Bone marrow (tissue), 2 donors: ENCODE results near the gene LRRC23.
A peak's percentile ranks its signal among the peaks of the same experiment; 100 is the strongest.
"Not testable (repeated sequence)": the region's sequence is repeated elsewhere in the genome, so short reads cannot be mapped to it uniquely, and the experiment has no call there.

Source experiments
- DNase-seq, 2 donors: peaks; one replicate each; lab custom pipeline; 2025; lab: John Stamatoyannopoulos, UW

The LRRC23 gene

GRCh38 chr12:6902448-6902847 is 2.2 kb upstream of the LRRC23 start:
- no peak for DNase-seq

DNA sequence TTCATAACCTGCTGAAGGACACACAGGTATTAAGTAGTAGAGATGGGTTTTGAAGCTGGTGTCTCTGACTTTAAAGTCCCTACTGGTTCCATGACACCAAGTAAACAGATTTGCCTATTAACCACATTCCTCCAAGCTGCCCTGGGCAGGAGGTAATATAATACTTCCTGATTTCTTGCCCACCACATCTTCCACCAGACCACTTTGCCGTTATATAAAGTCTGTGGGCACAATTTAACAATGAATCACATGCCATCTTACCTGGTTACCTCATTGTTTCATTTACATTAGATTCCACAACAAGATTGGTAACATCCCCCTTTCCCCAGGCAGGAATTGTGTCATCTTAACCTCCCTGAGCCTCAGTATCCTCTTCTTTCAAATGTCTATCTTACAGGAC is 900 bp upstream of the LRRC23 start:
- DNase-seq, result no peak

- DNase-seq, result no peak
Measured at GRCh38 chr12:6905414-6906040, 905 bp downstream of the LRRC23 start.

DNA sequence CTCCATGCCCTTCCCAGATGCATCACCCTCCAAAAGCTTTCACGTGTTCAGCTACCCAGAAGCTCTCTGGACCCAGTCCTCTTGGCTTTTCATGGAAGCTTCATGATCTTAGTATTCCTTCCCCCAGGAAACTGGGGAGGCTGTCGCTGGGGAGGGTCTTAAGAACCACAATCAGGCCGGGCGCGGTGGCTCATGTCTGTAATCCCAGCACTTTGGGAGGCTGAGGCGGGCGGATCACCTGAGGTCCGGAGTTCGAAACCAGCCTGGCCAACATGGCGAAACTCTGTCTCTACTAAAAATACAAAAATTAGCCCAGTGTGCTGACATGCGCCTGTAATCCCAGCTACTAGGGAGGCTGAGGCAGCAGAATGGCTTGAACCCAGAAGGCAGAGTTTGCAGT is 3.5 kb downstream of the LRRC23 start:
- DNase-seq, result not testable (repeated sequence)

DNA sequence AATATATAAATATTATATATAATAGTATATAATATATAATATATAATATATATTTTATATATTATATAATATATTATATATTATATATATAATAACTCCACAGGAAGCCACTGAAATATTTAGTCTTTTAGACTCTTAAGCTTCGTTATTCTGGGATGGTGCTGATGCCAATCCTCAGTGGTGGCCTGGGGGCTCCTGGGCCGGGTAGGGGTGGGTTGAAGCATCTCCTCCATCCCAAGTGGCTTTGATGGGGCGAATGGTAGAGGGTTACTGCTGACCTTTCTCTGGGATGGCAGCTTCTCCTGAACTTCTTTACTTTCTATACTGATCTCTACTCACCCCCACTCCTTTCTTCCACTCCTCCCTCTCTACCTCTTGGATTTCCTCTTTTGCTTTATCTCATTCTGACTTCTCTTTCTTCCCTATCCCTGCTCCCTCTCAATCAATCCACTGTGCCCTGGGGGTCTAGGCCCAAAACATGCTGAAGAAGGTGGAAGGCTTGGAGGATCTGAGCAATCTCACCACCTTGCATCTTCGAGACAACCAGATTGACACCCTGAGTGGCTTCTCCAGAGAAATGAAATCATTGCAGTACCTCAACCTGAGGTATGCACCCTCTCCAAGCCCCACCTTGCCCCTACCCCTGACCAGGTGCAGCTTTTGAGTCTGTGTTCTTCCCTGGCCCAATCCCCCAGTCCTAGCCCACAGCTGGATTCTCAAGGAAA is 5.0 kb downstream of the LRRC23 start:
- no peak for DNase-seq

DNA sequence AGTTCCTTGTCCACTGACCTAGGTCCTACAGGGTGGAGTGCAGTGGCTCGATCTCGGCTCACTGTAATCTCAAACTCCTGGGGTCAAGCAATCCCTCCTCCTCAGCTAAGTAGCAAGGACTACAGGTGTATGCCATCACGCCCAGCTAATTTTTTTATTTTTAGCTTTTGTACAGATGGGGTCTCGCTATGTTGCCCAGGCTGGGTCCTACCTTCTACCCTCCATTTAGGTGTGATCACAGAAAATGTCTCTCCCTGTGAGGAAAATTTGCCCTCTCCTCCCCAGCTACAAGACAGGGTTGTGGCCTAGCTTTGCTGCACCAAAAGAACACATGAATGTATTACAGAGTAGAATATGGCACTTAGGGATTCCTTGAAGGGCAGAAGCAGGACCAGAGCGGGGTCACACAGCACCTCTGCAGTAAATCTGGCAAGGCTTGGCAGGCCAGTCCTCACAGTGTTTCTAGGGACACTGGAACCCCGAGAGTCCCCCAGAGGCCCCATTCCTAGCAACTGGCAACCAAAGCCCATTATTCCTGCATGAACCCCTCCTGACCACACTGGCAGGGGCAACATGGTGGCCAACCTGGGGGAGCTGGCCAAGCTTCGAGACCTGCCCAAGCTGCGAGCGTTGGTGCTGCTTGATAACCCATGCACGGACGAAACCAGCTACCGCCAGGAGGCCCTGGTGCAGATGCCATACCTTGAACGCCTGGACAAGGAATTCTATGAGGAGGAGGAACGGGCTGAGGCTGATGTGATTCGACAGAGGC is 7.7 kb downstream of the LRRC23 start:
- no peak for DNase-seq

- peak; percentile 23 to 30 for DNase-seq
Measured at GRCh38 chr12:6914246-6914946, 9.8 kb downstream of the LRRC23 start, which contains the start of gene ENO2. Gene ENO2, plus strand, starts transcription at chr12:6914580. Its CDS starts 1,253 bp downstream, at chr12:6915833.

GRCh38 chr12:6914947-6915788 is 10.5 kb downstream of the LRRC23 start:
- no peak for DNase-seq

- no peak for DNase-seq
Measured at GRCh38 chr12:6915789-6916285, 11.2 kb downstream of the LRRC23 start.

DNA sequence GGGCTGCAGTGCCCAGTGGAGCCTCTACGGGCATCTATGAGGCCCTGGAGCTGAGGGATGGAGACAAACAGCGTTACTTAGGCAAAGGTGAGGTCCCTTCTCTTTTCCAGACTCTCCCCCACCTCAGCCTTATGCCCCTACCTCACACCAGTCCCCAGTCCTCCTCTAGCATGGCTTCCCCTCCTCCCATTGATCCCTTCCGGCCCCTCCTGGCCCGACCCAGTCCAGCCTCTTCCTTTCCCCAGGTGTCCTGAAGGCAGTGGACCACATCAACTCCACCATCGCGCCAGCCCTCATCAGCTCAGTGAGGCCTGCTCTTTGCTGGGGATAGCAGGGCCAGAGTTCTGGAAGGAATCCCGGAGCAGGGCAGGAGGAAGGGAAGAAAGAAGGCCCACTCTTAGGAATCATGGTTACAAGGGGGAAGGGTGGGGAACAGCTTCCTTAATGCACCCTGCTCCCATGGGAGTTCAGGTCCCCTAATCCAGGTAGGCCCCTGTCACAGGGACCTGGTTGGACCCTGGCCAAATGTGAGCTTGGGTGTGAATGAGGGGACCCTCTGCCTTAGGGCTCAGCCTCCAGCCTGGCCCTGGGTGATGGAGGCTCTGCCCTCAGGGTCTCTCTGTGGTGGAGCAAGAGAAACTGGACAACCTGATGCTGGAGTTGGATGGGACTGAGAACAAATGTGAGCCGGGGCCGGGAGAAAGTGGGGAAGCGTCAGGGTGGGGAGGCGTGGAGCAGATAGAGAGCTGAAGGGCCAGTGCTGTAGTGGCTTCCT is 12.0 kb downstream of the LRRC23 start:
- DNase-seq, result no peak

- no peak for DNase-seq
Measured at GRCh38 chr12:6917491-6918231, 13.0 kb downstream of the LRRC23 start.

GRCh38 chr12:6919588-6919987 is 15.0 kb downstream of the LRRC23 start:
- no peak for DNase-seq

- no peak for DNase-seq
Measured at GRCh38 chr12:6921539-6921938, 16.9 kb downstream of the LRRC23 start.

- DNase-seq, result no peak
Measured at GRCh38 chr12:6921996-6922946, 17.6 kb downstream of the LRRC23 start.

- DNase-seq, result no peak
Measured at GRCh38 chr12:6923003-6923732, 18.5 kb downstream of the LRRC23 start.

- DNase-seq, result no peak
Measured at GRCh38 chr12:6923851-6924250, 19.2 kb downstream of the LRRC23 start.

DNA sequence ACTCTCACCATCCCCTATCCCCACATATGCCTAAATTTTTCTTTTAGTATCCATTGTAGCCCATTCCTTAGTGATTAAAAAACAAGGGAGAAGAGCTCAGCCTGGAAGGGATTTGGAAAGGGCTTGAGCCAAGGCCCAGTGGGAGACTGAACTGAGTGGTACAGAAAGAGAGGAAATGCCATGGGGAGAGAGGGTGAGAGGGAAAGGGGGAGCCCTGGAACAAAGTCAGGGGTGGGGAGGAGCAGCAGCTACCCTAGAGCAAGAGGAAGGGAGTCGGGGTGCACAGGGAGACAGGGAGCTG is 20.6 kb downstream of the LRRC23 start:
- DNase-seq, result no peak
